HG03565 (cell line): Measurements from ENCODE around the gene UGT1A3.
"Not testable (repeated sequence)": the region's sequence is repeated elsewhere in the genome, so short reads cannot be mapped to it uniquely, and the experiment has no call there.

ENCODE experiments used
- ATAC-seq: cut with Tn5 transposase; IDR thresholded peaks from one replicate; pipeline ENCODE4 v1.9.1; 2021; ENCODE audit warnings: mild to moderate bottlenecking, moderate library complexity; ENCODE audit not compliant: unreplicated experiment

Gene UGT1A3

GRCh38 chr2:233728723-233729301 lies at the start of gene UGT1A3:
Gene UGT1A3 (plus strand): TSS chr2:233729042. CDS start chr2:233729127, 85 bp downstream.
- no peak for ATAC-seq

GRCh38 chr2:233679196-233679595 lies 49.6 kb upstream of the UGT1A3 start:
- no peak for ATAC-seq

GRCh38 chr2:233680361-233681045 lies 48.3 kb upstream of the UGT1A3 start:
- ATAC-seq = no peak

- no peak for ATAC-seq
These were observed 47.2 kb upstream of the UGT1A3 start, which contains the start of gene UGT1A7 for GRCh38 chr2:233681521-233682099. Gene UGT1A7 (plus strand): TSS chr2:233681901. CDS start chr2:233681938, 37 bp downstream.

- no peak for ATAC-seq
These were observed 44.2 kb upstream of the UGT1A3 start for GRCh38 chr2:233684640-233685039.

- ATAC-seq = no peak
These were observed 41.9 kb upstream of the UGT1A3 start for GRCh38 chr2:233686928-233687327.

- no peak for ATAC-seq
These were observed 40.5 kb upstream of the UGT1A3 start for GRCh38 chr2:233688341-233688740.

GRCh38 chr2:233689031-233689430 lies 39.8 kb upstream of the UGT1A3 start:
- ATAC-seq = no peak

GRCh38 chr2:233689501-233689900 lies 39.3 kb upstream of the UGT1A3 start:
- no peak for ATAC-seq

GRCh38 chr2:233690444-233690843 lies 38.4 kb upstream of the UGT1A3 start:
- no peak for ATAC-seq

- ATAC-seq = no peak
These were observed 37.1 kb upstream of the UGT1A3 start for GRCh38 chr2:233691443-233692433.

GRCh38 chr2:233692648-233693047 lies 36.2 kb upstream of the UGT1A3 start, which contains the start of gene UGT1A6:
Gene UGT1A6 (plus strand): TSS chr2:233692890. CDS start chr2:233693005, 115 bp downstream.
- no peak for ATAC-seq

GRCh38 chr2:233693963-233694362 lies 34.9 kb upstream of the UGT1A3 start:
- no peak for ATAC-seq

GRCh38 chr2:233698740-233699139 lies 30.1 kb upstream of the UGT1A3 start:
- no peak for ATAC-seq

GRCh38 chr2:233699424-233700027 lies 29.3 kb upstream of the UGT1A3 start:
- ATAC-seq = no peak

GRCh38 chr2:233700028-233700635 lies 28.7 kb upstream of the UGT1A3 start:
- no peak for ATAC-seq

- not testable (repeated sequence) for ATAC-seq
These were observed 28.0 kb upstream of the UGT1A3 start for GRCh38 chr2:233700842-233701241.

GRCh38 chr2:233702238-233702637 lies 26.6 kb upstream of the UGT1A3 start:
- no peak for ATAC-seq

- no peak for ATAC-seq
These were observed 22.8 kb upstream of the UGT1A3 start for GRCh38 chr2:233705911-233706506.

GRCh38 chr2:233706720-233707119 lies 22.1 kb upstream of the UGT1A3 start:
- no peak for ATAC-seq
